K562 (cell line): ENCODE measurements around the gene CDC45. TPM values are rescaled to one million over a fixed set of nuclear protein-coding genes. Genes with fewer than 3 reads are reported as not detected.
A peak's percentile ranks its signal among the peaks of the same experiment; 100 is the strongest.

Source experiments
- ARID3B ChIP-seq: fragments of 250-450 bp; sonication (Bioruptor Pico); IDR thresholded peaks from 2 replicates; pipeline ENCODE4 v1.4.0; 2020; ENCODE audit warnings: borderline replicate concordance
- EZH2 ChIP-seq: IDR thresholded peaks from 2 replicates; pipeline ENCODE4 v1.6.1; 2012; ENCODE audit warnings: low read depth, mild to moderate bottlenecking, inconsistent platforms, low read length, borderline replicate concordance
- MAFF ChIP-seq: IDR thresholded peaks from 2 replicates; pipeline ENCODE4 v1.6.1; 2012; ENCODE audit warnings: low read length, improper control_type of control experiment
- MNT ChIP-seq, 2 experiments: fragments of 450-650 bp; conservative IDR thresholded peaks; 2 replicates each; pipeline ENCODE4 v1.6.1; 2017; ENCODE audit warnings: mild to moderate bottlenecking in 2 of 2, moderate library complexity in 2 of 2
- MYNN ChIP-seq, 2 experiments: sonication (generic); formaldehyde crosslinking in 1 of 2; IDR thresholded peaks; 2 replicates each; pipeline versions ENCODE4 v1.5.0 to v1.6.1; 2016 to 2020; ENCODE audit warnings: antibody characterized with exemption in 1 of 2, missing genetic modification reagents in 1 of 2
- POLR2AphosphoS5 ChIP-seq: IDR thresholded peaks from 2 replicates; pipeline ENCODE4 v1.6.1; 2011; ENCODE audit warnings: mild to moderate bottlenecking, low read depth, low read length, moderate library complexity; ENCODE audit not compliant: control insufficient read depth, insufficient read depth
- PTBP1 ChIP-seq: fragments of 200-400 bp; formaldehyde crosslinking; IDR thresholded peaks from 2 replicates; pipeline ENCODE4 v1.6.1; 2017; ENCODE audit warnings: low read depth, low read length
- RNF2 ChIP-seq: sonication (generic); IDR thresholded peaks from 2 replicates; pipeline ENCODE4 v1.6.1; 2016
- TCFL5 ChIP-seq: fragments of 250-450 bp; sonication (Bioruptor Pico); conservative IDR thresholded peaks from 2 replicates; pipeline ENCODE4 v1.6.1; 2021; ENCODE audit warnings: mild to moderate bottlenecking, moderate library complexity, matching md5 sums
- YY1 ChIP-seq, 3 experiments: IDR thresholded peaks; 2 replicates each; pipeline ENCODE4 v1.6.1; 2011; ENCODE audit warnings: low read length in 2 of 3, mild to moderate bottlenecking in 2 of 3, moderate library complexity in 2 of 3, borderline replicate concordance in 1 of 3, control low read depth in 1 of 3, low read depth in 1 of 3; ENCODE audit not compliant: insufficient read depth in 3 of 3, insufficient replicate concordance in 2 of 3, control insufficient read depth in 1 of 3, insufficient read length in 1 of 3; ENCODE audit errors: extremely low read depth in 1 of 3
- ZNF124 ChIP-seq: sonication (generic); formaldehyde crosslinking; IDR thresholded peaks from 2 replicates; pipeline ENCODE4 v1.8.1; 2022; ENCODE audit warnings: missing genetic modification reagents
- ZNF239 ChIP-seq: fragments of 250-450 bp; sonication (Bioruptor Pico); IDR thresholded peaks from 2 replicates; pipeline ENCODE4 v1.4.0; 2020; ENCODE audit warnings: mild to moderate bottlenecking
- ZNF282 ChIP-seq: sonication (generic); formaldehyde crosslinking; IDR thresholded peaks from 2 replicates; pipeline ENCODE4 v1.8.1; 2023; ENCODE audit warnings: missing genetic modification reagents
- ZNF354B ChIP-seq: fragments of 250-450 bp; sonication (Bioruptor Pico); IDR thresholded peaks from 2 replicates; pipeline ENCODE4 v1.4.0; 2020
- ZNF764 ChIP-seq: fragments of 250-450 bp; sonication (Bioruptor Pico); IDR thresholded peaks from 2 replicates; pipeline ENCODE4 v1.4.0; 2020; ENCODE audit warnings: low read depth, mild to moderate bottlenecking, moderate library complexity
- ZNF766 ChIP-seq: fragments of 200-800 bp; sonication (Bioruptor generic); conservative IDR thresholded peaks from 2 replicates; pipeline ENCODE4 v1.6.1; 2016; ENCODE audit warnings: missing genetic modification characterization, missing compliant biosample characterization
- ZSCAN32 ChIP-seq: fragments of 450-650 bp; formaldehyde crosslinking; IDR thresholded peaks from 2 replicates; pipeline ENCODE4 v1.4.0; 2020; ENCODE audit warnings: mild to moderate bottlenecking, moderate library complexity
- polyA plus RNA-seq, 8 experiments: library from polyadenylated mRNA; depleted of rRNA in 4 of 8; stranded (reverse) in 5 of 8; unstranded in 3 of 8; fragments of >200 nt; fragmentation: Nextera tagmentation in 2 of 8; fragmentation: Illumina TruSeq in 1 of 8; extraction: Ambion mirVana in 2 of 8; extraction: Trizol in 1 of 8; gene quantifications; 2 replicates each; pipeline versions ENCODE4 v1.2.1 to v1.2.3, GENCODE V29; 2011 to 2014; ENCODE audit warnings: inconsistent platforms in 1 of 8, missing spikeins in 1 of 8
- total RNA-seq, 7 experiments: library from RNA; depleted of rRNA in 6 of 7; stranded (reverse); fragments of >200 nt in 6 of 7; fragmentation: Illumina TruSeq in 2 of 7; extraction: Trizol in 2 of 7; gene quantifications; 2 replicates each; pipeline versions ENCODE4 v1.2.1 to v1.2.3, GENCODE V29; 2011 to 2021; ENCODE audit warnings: low replicate concordance in 1 of 7
- TF ChIP-seq, protein P1 (sequence below): fragments of 250-450 bp; sonication (Bioruptor Pico); IDR thresholded peaks from 2 replicates; pipeline ENCODE4 v1.5.0; 2021; ENCODE audit warnings: mild to moderate bottlenecking, borderline replicate concordance
- TF ChIP-seq, protein P2 (sequence below): IDR thresholded peaks from 2 replicates; pipeline ENCODE4 v1.6.1; 2016; ENCODE audit warnings: missing genetic modification characterization, missing compliant biosample characterization

CDC45 gene
- total and polyA plus RNA-seq, 9 of the 15 experiments (the other 6 are each of a cell fraction or from before 2014, with no cell fraction given) = 251 to 580 (median 410) TPM

GRCh38 chr22:19447330-19448075 lies 32.2 kb upstream of the CDC45 start, which contains the start of gene C22orf39 (continued):
- TF ChIP-seq MNT (conservative IDR thresholded peaks at IDR 0.05) (no peak), POLR2AphosphoS5 (peak; percentile 94), MYNN (IDR thresholded peaks at IDR 0.05) (peak; percentile 55), MYNN (CRISPR knock-in tag; IDR thresholded peaks at IDR 0.05) (no peak), ZNF354B (CRISPR knock-in tag) (no peak), ZNF282 (CRISPR knock-in tag) (no peak), MAFF (no peak), EZH2 (no peak), YY1 (IDR thresholded peaks at IDR 0.05; ENCODE audit: borderline replicate concordance in 1 of 3, control insufficient read depth in 1 of 3, extremely low read depth in 1 of 3, insufficient read depth in 3 of 3, insufficient read length in 1 of 3, insufficient replicate concordance in 2 of 3, low read depth in 1 of 3, low read length in 2 of 3) (peak; percentile 93 to 94 (median 94)), PTBP1 (no peak), ZSCAN32 (CRISPR knock-in tag) (peak; percentile 12; the same call in 1 of the 2 replicates), ARID3B (no peak; the same call in 1 of the 2 replicates), TCFL5 (CRISPR knock-in tag) (no peak), ZNF764 (CRISPR knock-in tag) (peak; percentile 86; the same call in 1 of the 2 replicates), ZNF124 (CRISPR knock-in tag) (no peak), ZNF766 (no peak), ZNF239 (CRISPR knock-in tag) (no peak), RNF2 (no peak)
- TF ChIP-seq, protein P1, sequence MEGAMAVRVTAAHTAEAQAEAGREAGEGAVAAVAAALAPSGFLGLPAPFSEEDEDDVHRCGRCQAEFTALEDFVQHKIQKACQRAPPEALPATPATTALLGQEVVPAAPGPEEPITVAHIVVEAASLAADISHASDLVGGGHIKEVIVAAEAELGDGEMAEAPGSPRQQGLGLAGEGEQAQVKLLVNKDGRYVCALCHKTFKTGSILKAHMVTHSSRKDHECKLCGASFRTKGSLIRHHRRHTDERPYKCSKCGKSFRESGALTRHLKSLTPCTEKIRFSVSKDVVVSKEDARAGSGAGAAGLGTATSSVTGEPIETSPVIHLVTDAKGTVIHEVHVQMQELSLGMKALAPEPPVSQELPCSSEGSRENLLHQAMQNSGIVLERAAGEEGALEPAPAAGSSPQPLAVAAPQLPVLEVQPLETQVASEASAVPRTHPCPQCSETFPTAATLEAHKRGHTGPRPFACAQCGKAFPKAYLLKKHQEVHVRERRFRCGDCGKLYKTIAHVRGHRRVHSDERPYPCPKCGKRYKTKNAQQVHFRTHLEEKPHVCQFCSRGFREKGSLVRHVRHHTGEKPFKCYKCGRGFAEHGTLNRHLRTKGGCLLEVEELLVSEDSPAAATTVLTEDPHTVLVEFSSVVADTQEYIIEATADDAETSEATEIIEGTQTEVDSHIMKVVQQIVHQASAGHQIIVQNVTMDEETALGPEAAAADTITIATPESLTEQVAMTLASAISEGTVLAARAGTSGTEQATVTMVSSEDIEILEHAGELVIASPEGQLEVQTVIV (CRISPR knock-in tag) = no peak
- TF ChIP-seq, protein P2, sequence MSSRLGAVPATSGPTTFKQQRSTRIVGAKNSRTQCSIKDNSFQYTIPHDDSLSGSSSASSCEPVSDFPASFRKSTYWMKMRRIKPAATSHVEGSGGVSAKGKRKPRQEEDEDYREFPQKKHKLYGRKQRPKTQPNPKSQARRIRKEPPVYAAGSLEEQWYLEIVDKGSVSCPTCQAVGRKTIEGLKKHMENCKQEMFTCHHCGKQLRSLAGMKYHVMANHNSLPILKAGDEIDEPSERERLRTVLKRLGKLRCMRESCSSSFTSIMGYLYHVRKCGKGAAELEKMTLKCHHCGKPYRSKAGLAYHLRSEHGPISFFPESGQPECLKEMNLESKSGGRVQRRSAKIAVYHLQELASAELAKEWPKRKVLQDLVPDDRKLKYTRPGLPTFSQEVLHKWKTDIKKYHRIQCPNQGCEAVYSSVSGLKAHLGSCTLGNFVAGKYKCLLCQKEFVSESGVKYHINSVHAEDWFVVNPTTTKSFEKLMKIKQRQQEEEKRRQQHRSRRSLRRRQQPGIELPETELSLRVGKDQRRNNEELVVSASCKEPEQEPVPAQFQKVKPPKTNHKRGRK (tag) = no peak
